WERI-Rb-1 (cell line): ENCODE results near the gene MT1F.

ENCODE experiments used
- DNase-seq: peaks from one replicate; pipeline ENCODE4 v3.0.0-alpha.2; 2020
- H3K27ac ChIP-seq: fragments of 250-450 bp; sonication (Bioruptor Pico); 2 replicates; pipeline ENCODE4 v1.5.1; 2020; ENCODE audit warnings: mild to moderate bottlenecking, moderate library complexity
- H3K27me3 ChIP-seq: fragments of 250-450 bp; sonication (Bioruptor Pico); 2 replicates; pipeline ENCODE4 v1.5.1; 2021; ENCODE audit warnings: mild to moderate bottlenecking, low read depth, moderate library complexity; ENCODE audit not compliant: insufficient read depth, severe bottlenecking
- H3K36me3 ChIP-seq: fragments of 250-450 bp; sonication (Bioruptor Pico); 2 replicates; pipeline ENCODE4 v1.5.1; 2020; ENCODE audit warnings: mild to moderate bottlenecking, moderate library complexity
- H3K4me3 ChIP-seq: 2 replicates; pipeline ENCODE4 v1.5.1; 2011; ENCODE audit warnings: low read depth, mild to moderate bottlenecking, control low read depth, low read length
- H3K9me3 ChIP-seq: fragments of 250-450 bp; sonication (Bioruptor Pico); 2 replicates; pipeline ENCODE4 v1.5.1; 2021; ENCODE audit warnings: mild to moderate bottlenecking, moderate library complexity; ENCODE audit not compliant: severe bottlenecking
- TF ChIP-seq, protein P1 (sequence below): IDR thresholded peaks from 2 replicates; pipeline ENCODE4 v1.5.1; 2011; ENCODE audit warnings: low read depth, mild to moderate bottlenecking, control low read depth, inconsistent platforms, low read length

The MT1F gene

GRCh38 chr16:56702836-56703235 lies 45.1 kb downstream of the MT1F start:
- H3K27ac ChIP-seq = no peak overlapping the region
- TF ChIP-seq, protein P1, sequence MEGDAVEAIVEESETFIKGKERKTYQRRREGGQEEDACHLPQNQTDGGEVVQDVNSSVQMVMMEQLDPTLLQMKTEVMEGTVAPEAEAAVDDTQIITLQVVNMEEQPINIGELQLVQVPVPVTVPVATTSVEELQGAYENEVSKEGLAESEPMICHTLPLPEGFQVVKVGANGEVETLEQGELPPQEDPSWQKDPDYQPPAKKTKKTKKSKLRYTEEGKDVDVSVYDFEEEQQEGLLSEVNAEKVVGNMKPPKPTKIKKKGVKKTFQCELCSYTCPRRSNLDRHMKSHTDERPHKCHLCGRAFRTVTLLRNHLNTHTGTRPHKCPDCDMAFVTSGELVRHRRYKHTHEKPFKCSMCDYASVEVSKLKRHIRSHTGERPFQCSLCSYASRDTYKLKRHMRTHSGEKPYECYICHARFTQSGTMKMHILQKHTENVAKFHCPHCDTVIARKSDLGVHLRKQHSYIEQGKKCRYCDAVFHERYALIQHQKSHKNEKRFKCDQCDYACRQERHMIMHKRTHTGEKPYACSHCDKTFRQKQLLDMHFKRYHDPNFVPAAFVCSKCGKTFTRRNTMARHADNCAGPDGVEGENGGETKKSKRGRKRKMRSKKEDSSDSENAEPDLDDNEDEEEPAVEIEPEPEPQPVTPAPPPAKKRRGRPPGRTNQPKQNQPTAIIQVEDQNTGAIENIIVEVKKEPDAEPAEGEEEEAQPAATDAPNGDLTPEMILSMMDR = no peak
- H3K9me3 ChIP-seq = peaks cover 2% of the 10 kb centered on the region
- no peak overlapping the region for H3K4me3 ChIP-seq
- H3K27me3 ChIP-seq = no peaks in the 10 kb centered on the region
- no peaks in the 10 kb centered on the region for H3K36me3 ChIP-seq
- no peak for DNase-seq
